ENCODE results near the gene MARCHF10. TPM values are rescaled to one million over a fixed set of nuclear protein-coding genes. Genes with fewer than 3 reads are reported as not detected.

MARCHF10 gene
- total and polyA plus RNA-seq, 8 donors: 0.52 to 3.6 (median 1.8) TPM

- intact Hi-C loops (cut with DNase I): no loop called here
Measured at GRCh38 chr17:62678214-62678919, 129.7 kb downstream of the MARCHF10 start.

DNA sequence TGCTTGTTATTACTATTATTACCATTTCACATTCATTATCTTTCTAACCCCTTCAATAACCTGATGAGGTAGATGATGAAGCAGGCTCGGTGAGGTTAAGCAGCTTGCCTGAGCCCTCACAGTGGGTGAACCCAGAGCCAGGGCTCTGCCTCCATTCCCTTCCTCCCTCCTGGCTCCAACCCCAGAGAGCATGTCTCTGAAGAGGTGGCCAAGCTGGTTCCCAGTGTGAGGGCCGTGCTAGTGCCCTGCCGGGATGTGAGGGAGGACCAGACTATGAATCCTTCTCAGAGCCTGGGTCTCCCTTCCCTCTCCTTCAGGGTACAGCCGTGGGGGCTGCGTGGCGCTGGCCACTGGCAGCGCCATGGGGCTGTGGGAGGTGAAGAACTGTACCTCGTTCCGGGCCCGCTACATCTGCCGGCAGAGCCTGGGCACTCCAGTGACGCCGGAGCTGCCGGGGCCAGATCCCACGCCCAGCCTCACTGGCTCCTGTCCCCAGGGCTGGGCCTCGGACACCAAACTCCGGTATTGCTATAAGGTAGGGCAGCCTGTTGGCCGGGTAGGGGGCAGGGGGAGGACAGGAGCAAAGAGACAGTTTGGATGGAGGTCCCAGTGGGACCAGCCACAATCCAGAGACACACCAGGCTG is 131.0 kb downstream of the MARCHF10 start:
- Histone ChIP-seq H3K27me3 (no peaks in the 10 kb centered on the region), H3K36me3 (peaks cover 0 to 37% of the 10 kb centered on the region in 2 donors), H3K9me3 (no peaks in the 10 kb centered on the region), H3K4me1 (peaks cover 0 to 6% of the 10 kb centered on the region in 2 donors), H3K4me3 (no peak overlapping the region), H3K27ac (no peak overlapping the region)
- DNase-seq: peak in 1 of 4 donors; percentile 72
- intact Hi-C loops (cut with DNase I): no loop called here
- no peak for TF ChIP-seq CTCF (IDR thresholded peaks at IDR 0.05)
- ATAC-seq: no peak

More at GRCh38 chr17:62678214-62678919, 129.7 kb downstream of the MARCHF10 start:
- Histone ChIP-seq H3K9me3 (no peaks in the 10 kb centered on the region), H3K27ac (no peak overlapping the region), H3K27me3 (no peaks in the 10 kb centered on the region), H3K4me1 (peaks cover 0 to 6% of the 10 kb centered on the region in 2 donors), H3K4me3 (no peak overlapping the region), H3K36me3 (peaks cover 0 to 44% of the 10 kb centered on the region in 2 donors)
- TF ChIP-seq CTCF (IDR thresholded peaks at IDR 0.05): no peak
- peak in 1 of 4 donors; percentile 57 for DNase-seq
- no peak for ATAC-seq

GRCh38 chr17:62676231-62676943 is 131.7 kb downstream of the MARCHF10 start:
- Histone ChIP-seq H3K4me3 (no peak overlapping the region), H3K9me3 (no peaks in the 10 kb centered on the region), H3K27ac (no peak overlapping the region), H3K27me3 (no peaks in the 10 kb centered on the region), H3K36me3 (peaks cover 0 to 30% of the 10 kb centered on the region in 2 donors), H3K4me1 (peaks cover 0 to 6% of the 10 kb centered on the region in 2 donors)
- DNase-seq (peak in 1 of 4 donors; percentile 53), ATAC-seq (no peak)
- TF ChIP-seq CTCF (IDR thresholded peaks at IDR 0.05): no peak
- intact Hi-C loops (cut with DNase I): no loop called here

- Histone ChIP-seq H3K27ac (no peak overlapping the region), H3K27me3 (no peaks in the 10 kb centered on the region), H3K4me1 (peaks cover 0 to 6% of the 10 kb centered on the region in 2 donors), H3K36me3 (peaks cover 0 to 25% of the 10 kb centered on the region in 2 donors), H3K9me3 (no peaks in the 10 kb centered on the region), H3K4me3 (no peak overlapping the region)
- ATAC-seq (no peak), DNase-seq (no peak)
- TF ChIP-seq CTCF (IDR thresholded peaks at IDR 0.05): no peak
- intact Hi-C loops (cut with DNase I): no loop called here
Measured at GRCh38 chr17:62675701-62676100, 132.4 kb downstream of the MARCHF10 start.

- ATAC-seq: peak; percentile 13
- H3K27ac ChIP-seq: no peak overlapping the region
Measured at GRCh38 chr17:62675260-62675659, 132.9 kb downstream of the MARCHF10 start.

More at GRCh38 chr17:62675260-62675659, 132.9 kb downstream of the MARCHF10 start:
- H3K4me3 ChIP-seq: no peak overlapping the region
- H3K36me3 ChIP-seq: peaks cover 0 to 22% of the 10 kb centered on the region in 2 donors
- peak in 1 of 4 donors; percentile 68 for DNase-seq
- no peaks in the 10 kb centered on the region for H3K27me3 ChIP-seq
- TF ChIP-seq CTCF (IDR thresholded peaks at IDR 0.05): no peak
- H3K9me3 ChIP-seq: no peaks in the 10 kb centered on the region
- H3K4me1 ChIP-seq: peaks cover 0 to 6% of the 10 kb centered on the region in 2 donors
- intact Hi-C loops (cut with DNase I): no loop called here
